ENCODE measurements around the gene FGF16. TPM values are rescaled to one million over a fixed set of nuclear protein-coding genes. Genes with fewer than 3 reads are reported as not detected.

Gene FGF16
- total and polyA plus RNA-seq, 12 donors, result 0.13 to 0.32 (median 0.19) TPM; not detected in 7

GRCh38 chrX:77426811-77427210 is 20.4 kb upstream of the FGF16 start:
- intact Hi-C loops (cut with DNase I), result no loop called here
- TF ChIP-seq CTCF (IDR thresholded peaks at IDR 0.05), result no peak
- H3K4me3 ChIP-seq, result no peak overlapping the region
- H3K9me3 ChIP-seq, result no peaks in the 10 kb centered on the region
- H3K4me1 ChIP-seq, result no peaks in the 10 kb centered on the region
- H3K27ac ChIP-seq, result no peak overlapping the region
- no peak for ATAC-seq
- H3K36me3 ChIP-seq, result no peaks in the 10 kb centered on the region
- peaks cover 0 to 3% (median 0%) of the 10 kb centered on the region in 7 donors for H3K27me3 ChIP-seq
- 81 to 83% methylated on average over 2 of the region's 2 CpGs for WGBS, 2 donors
- no peak for DNase-seq

GRCh38 chrX:77427611-77428010 is 19.6 kb upstream of the FGF16 start:
- no peak for ATAC-seq
- no peak for TF ChIP-seq CTCF (IDR thresholded peaks at IDR 0.05)
- DNase-seq, result no peak

DNA sequence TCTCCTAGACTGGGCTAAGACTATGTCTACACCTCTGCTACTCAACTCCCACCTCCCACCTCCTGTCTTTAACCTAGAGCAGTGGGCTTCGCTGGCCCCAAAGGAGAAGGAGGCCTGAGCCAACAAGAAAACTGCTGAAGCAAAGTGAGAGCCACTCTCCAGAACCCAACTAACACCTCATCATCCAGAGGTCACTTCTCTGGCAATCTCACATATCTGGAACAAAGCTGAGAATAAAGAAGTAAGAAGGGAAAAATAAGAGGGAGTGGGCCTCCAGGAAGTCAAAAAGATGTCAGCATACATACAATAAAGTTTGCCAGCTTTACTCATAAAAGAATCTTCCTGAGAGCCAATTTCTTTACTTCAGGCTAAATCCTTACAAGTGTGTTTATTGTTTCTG is 18.6 kb upstream of the FGF16 start:
- no peak for DNase-seq
- WGBS, 2 donors, result 88% methylated on average over 1 of the region's 1 CpG

More at GRCh38 chrX:77427611-77428010, 19.6 kb upstream of the FGF16 start:
- 75 to 76% methylated on average over 1 of the region's 1 CpG for whole genome bisulfite sequencing, 2 donors
- H3K4me1 ChIP-seq, result no peaks in the 10 kb centered on the region
- no peaks in the 10 kb centered on the region for H3K9me3 ChIP-seq
- H3K4me3 ChIP-seq, result no peak overlapping the region
- H3K27me3 ChIP-seq, result peaks cover 0 to 3% (median 0%) of the 10 kb centered on the region in 7 donors
- H3K27ac ChIP-seq, result no peak overlapping the region
- H3K36me3 ChIP-seq, result no peaks in the 10 kb centered on the region
- intact Hi-C loops (cut with DNase I), result no loop called here

GRCh38 chrX:77431227-77431626 is 16.0 kb upstream of the FGF16 start:
- no peak overlapping the region for H3K27ac ChIP-seq
- H3K27me3 ChIP-seq, result peaks cover 0 to 3% (median 0%) of the 10 kb centered on the region in 7 donors
- DNase-seq, result no peak
- no peaks in the 10 kb centered on the region for H3K9me3 ChIP-seq
- no peaks in the 10 kb centered on the region for H3K4me1 ChIP-seq
- H3K4me3 ChIP-seq, result no peak overlapping the region
- intact Hi-C loops (cut with DNase I), result no loop called here
- peak in 1 of 9 donors; percentile 6 for TF ChIP-seq CTCF (IDR thresholded peaks at IDR 0.05)
- ATAC-seq, result peak in 5 of 8 donors; percentile 30 to 84 (median 44)
- 43 to 49% methylated on average over 5 of the region's 5 CpGs for WGBS, 2 donors
- H3K36me3 ChIP-seq, result no peaks in the 10 kb centered on the region

More for the DNA sequence above, 18.6 kb upstream of the FGF16 start:
- peaks cover 0 to 3% (median 0%) of the 10 kb centered on the region in 7 donors for H3K27me3 ChIP-seq
- no peak for ATAC-seq
- H3K4me3 ChIP-seq, result no peak overlapping the region
- no peak for TF ChIP-seq CTCF (IDR thresholded peaks at IDR 0.05)
- H3K4me1 ChIP-seq, result no peaks in the 10 kb centered on the region
- no peaks in the 10 kb centered on the region for H3K36me3 ChIP-seq
- intact Hi-C loops (cut with DNase I), result no loop called here
- no peak overlapping the region for H3K27ac ChIP-seq
- H3K9me3 ChIP-seq, result no peaks in the 10 kb centered on the region

Measured in heart right ventricle (tissue), 16 donors.